Activated CD8-positive, alpha-beta memory T cell treated with anti-CD3 and anti-CD28 coated beads, Interleukin-2, amount 10 ng/mL, durations not matched to agents 7 days and 5 days (primary cell): ENCODE data around the gene CLPTM1L. TPM values are rescaled to one million over a fixed set of nuclear protein-coding genes. Genes with fewer than 3 reads are reported as not detected.
"Not testable (repeated sequence)": the region's sequence is repeated elsewhere in the genome, so short reads cannot be mapped to it uniquely, and the experiment has no call there.

Experiments used
- ATAC-seq: fragments of 150-1000 bp; cut with Tn5 transposase; one replicate; pipeline ENCODE4 v1.10.0; 2021; ENCODE audit warnings: moderate library complexity
- CTCF ChIA-PET: fragments of 350-600 bp; sonication (Branson Sonifier 250); formaldehyde crosslinking; loops from one replicate; lab custom pipeline; 2021; ENCODE audit warnings: antibody characterized with exemption; lab: Charles Lee
- DNase-seq: peaks from one replicate; pipeline ENCODE4 v3.0.0-alpha.2; 2020
- H3K27ac Mint-ChIP-seq: one replicate; pipeline ENCODE4 v1.8.0; 2021; ENCODE audit warnings: mild to moderate bottlenecking, mixed read lengths
- H3K27me3 Mint-ChIP-seq: one replicate; pipeline ENCODE4 v1.8.0; 2021; ENCODE audit warnings: mixed read lengths
- H3K36me3 Mint-ChIP-seq: one replicate; pipeline ENCODE4 v1.8.0; 2021; ENCODE audit warnings: mild to moderate bottlenecking, mixed read lengths
- H3K4me1 Mint-ChIP-seq: one replicate; pipeline ENCODE4 v1.8.0; 2021; ENCODE audit warnings: mixed read lengths
- H3K4me3 Mint-ChIP-seq: one replicate; pipeline ENCODE4 v1.8.0; 2021; ENCODE audit warnings: mild to moderate bottlenecking, moderate library complexity, mixed read lengths
- H3K9me3 Mint-ChIP-seq: one replicate; pipeline ENCODE4 v1.8.0; 2022; ENCODE audit warnings: low read depth, mixed read lengths
- total RNA-seq, 2 experiments: library from RNA; stranded (reverse); gene quantifications; one replicate each; pipeline ENCODE4 v1.2.3, GENCODE V29; 2021

Gene CLPTM1L
- total RNA-seq, 2 experiments from 2014 or later: 107 to 115 TPM

DNA sequence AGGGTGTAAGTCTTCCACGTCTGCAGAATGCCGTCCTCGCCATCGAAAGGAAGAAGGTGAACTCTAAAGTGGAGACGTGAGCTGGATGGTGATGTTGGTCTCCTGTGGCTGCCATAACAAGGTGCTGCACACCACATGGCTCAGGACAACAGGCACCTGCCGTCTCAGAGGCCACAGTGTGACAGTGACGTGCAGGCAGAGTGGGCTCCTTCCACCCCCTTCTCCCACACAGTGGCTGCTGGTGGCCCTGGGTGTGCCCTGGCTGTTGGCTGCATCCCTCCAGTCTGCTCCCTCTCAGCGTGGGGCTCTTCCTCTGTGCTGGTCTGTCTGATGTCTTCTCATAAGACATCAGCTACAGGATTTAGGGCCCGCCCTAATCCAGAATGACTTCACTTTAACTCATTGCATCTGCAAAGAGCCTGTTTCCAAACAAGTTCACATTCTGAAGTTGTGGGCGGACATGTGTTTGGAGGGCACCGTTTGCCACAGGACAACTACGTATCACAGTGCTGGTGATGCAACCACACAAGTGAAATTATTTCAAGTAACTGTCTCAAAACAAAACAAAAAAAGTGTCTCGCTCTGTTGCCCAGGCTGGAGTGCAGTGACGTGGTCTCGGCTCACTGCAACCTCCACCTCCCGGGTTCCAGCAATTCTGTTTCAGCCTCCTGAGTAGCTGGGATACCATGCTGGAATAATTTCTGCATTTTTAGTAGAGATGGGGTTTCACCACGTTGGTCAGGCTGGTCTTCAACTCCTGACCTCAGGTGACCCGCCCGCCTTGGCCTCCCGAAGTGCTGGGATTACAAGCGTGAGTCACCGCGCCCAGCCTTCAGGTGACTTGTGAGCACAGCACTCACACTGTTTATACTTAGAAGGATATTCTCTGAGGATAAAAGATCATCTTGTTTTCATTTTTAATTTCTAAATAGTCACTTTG lies 31.2 kb upstream of the CLPTM1L start:
- ATAC-seq (no peak), DNase-seq (no peak)
- Mint-ChIP-seq H3K4me3 (no peak overlapping the region), H3K4me1 (peaks cover 8% of the 10 kb centered on the region), H3K27ac (no peak overlapping the region), H3K36me3 (no peaks in the 10 kb centered on the region), H3K9me3 (no peaks in the 10 kb centered on the region), H3K27me3 (no peaks in the 10 kb centered on the region)
- CTCF ChIA-PET: no interaction called here

GRCh38 chr5:1374679-1375055 lies 29.8 kb upstream of the CLPTM1L start:
- Mint-ChIP-seq H3K4me3 (no peak overlapping the region), H3K4me1 (peaks cover 3% of the 10 kb centered on the region), H3K36me3 (no peaks in the 10 kb centered on the region), H3K9me3 (no peaks in the 10 kb centered on the region), H3K27me3 (no peaks in the 10 kb centered on the region), H3K27ac (no peak overlapping the region)
- ATAC-seq (no peak), DNase-seq (no peak)
- CTCF ChIA-PET: interaction anchor here (1.2 kb wide), 1 partner anchor 11 kb away, joined by 5 read pairs; no protein-coding TSS in a partner anchor

GRCh38 chr5:1374030-1374678 lies 29.3 kb upstream of the CLPTM1L start:
- Mint-ChIP-seq H3K27ac (no peak overlapping the region), H3K36me3 (no peaks in the 10 kb centered on the region), H3K4me3 (no peak overlapping the region), H3K4me1 (peaks cover 2% of the 10 kb centered on the region), H3K9me3 (no peaks in the 10 kb centered on the region), H3K27me3 (no peaks in the 10 kb centered on the region)
- CTCF ChIA-PET: interaction anchor here (1.2 kb wide), 1 partner anchor 11 kb away, joined by 5 read pairs; no protein-coding TSS in a partner anchor
- DNase-seq (no peak), ATAC-seq (no peak)

DNA sequence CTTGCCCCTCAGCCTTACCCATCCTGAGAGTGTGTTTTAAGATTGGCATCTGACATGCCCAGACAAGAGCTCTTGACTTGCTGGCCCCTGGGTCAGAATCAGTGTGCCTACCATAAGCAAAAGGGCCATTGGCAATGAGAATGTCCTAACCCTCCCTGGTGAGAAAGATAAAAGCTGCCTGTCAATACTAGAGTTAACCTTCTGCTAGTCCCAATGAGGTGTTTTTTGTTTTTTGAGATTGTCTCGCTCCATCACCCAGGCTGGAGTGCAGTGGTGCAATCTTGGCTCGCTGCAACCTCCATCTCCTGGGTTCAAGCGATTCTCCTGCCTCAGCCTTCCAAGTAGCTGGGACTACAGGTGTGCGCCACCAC lies 27.1 kb upstream of the CLPTM1L start:
- not testable (repeated sequence) for H3K36me3 Mint-ChIP-seq, H3K9me3 Mint-ChIP-seq, ATAC-seq, H3K4me3 Mint-ChIP-seq, H3K27ac Mint-ChIP-seq, H3K27me3 Mint-ChIP-seq, H3K4me1 Mint-ChIP-seq, DNase-seq
- CTCF ChIA-PET: interaction anchor here (1.4 to 1.8 kb wide), 2 partner anchors 8 to 273 kb away, joined by 4 to 6 read pairs; no protein-coding TSS in a partner anchor

GRCh38 chr5:1371218-1371971 lies 26.5 kb upstream of the CLPTM1L start:
- peaks cover under 1% of the 10 kb centered on the region for H3K27me3 Mint-ChIP-seq
- H3K4me3 Mint-ChIP-seq: no peak overlapping the region
- CTCF ChIA-PET: interaction anchor here (1.4 to 1.8 kb wide), 2 partner anchors 9 to 274 kb away, joined by 4 to 6 read pairs; no protein-coding TSS in a partner anchor
- no peaks in the 10 kb centered on the region for H3K36me3 Mint-ChIP-seq
- ATAC-seq: no peak
- no peaks in the 10 kb centered on the region for H3K9me3 Mint-ChIP-seq
- no peak for DNase-seq
- no peaks in the 10 kb centered on the region for H3K4me1 Mint-ChIP-seq
- H3K27ac Mint-ChIP-seq: no peak overlapping the region

- Mint-ChIP-seq H3K4me3 (no peak overlapping the region), H3K36me3 (no peaks in the 10 kb centered on the region), H3K9me3 (no peaks in the 10 kb centered on the region), H3K27me3 (peaks cover 4% of the 10 kb centered on the region), H3K4me1 (no peaks in the 10 kb centered on the region), H3K27ac (no peak overlapping the region)
- CTCF ChIA-PET: interaction anchor here (1.6 kb wide), 1 partner anchor 10 kb away, joined by 3 read pairs; no protein-coding TSS in a partner anchor
- ATAC-seq (no peak), DNase-seq (no peak)
These were observed 25.1 kb upstream of the CLPTM1L start for GRCh38 chr5:1370006-1370405.

GRCh38 chr5:1368756-1369155 lies 23.9 kb upstream of the CLPTM1L start:
- DNase-seq (no peak), ATAC-seq (no peak)
- CTCF ChIA-PET: no interaction called here
- H3K4me3 Mint-ChIP-seq: no peak overlapping the region
- H3K9me3 Mint-ChIP-seq: no peaks in the 10 kb centered on the region
- no peaks in the 10 kb centered on the region for H3K36me3 Mint-ChIP-seq
- no peak overlapping the region for H3K27ac Mint-ChIP-seq
- H3K27me3 Mint-ChIP-seq: peaks cover 11% of the 10 kb centered on the region
- no peaks in the 10 kb centered on the region for H3K4me1 Mint-ChIP-seq

DNA sequence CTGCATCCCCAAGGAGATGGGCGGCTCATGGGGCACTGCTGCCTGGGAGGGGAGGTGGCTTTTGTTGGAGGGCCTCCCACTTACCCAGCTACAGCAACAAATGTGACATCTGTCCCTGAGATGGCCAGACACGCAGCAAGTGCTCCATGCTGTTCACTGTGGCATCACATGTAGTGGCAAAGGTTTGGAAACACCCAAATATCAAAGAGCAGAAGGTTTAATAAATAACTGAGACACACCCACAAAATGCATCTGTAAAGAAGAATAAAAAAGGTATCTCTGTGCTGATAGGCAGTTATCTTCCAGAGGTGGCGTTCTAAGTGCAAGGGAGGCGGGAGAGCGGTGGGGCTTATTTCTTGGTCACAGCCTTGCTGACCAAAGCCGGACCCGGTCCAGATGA lies 23.3 kb upstream of the CLPTM1L start:
- ATAC-seq (no peak), DNase-seq (no peak)
- H3K36me3 Mint-ChIP-seq: no peaks in the 10 kb centered on the region
- peaks cover 16% of the 10 kb centered on the region for H3K27me3 Mint-ChIP-seq
- H3K4me1 Mint-ChIP-seq: no peaks in the 10 kb centered on the region
- CTCF ChIA-PET: no interaction called here
- H3K9me3 Mint-ChIP-seq: no peaks in the 10 kb centered on the region
- no peak overlapping the region for H3K4me3 Mint-ChIP-seq
- H3K27ac Mint-ChIP-seq: no peak overlapping the region

DNA sequence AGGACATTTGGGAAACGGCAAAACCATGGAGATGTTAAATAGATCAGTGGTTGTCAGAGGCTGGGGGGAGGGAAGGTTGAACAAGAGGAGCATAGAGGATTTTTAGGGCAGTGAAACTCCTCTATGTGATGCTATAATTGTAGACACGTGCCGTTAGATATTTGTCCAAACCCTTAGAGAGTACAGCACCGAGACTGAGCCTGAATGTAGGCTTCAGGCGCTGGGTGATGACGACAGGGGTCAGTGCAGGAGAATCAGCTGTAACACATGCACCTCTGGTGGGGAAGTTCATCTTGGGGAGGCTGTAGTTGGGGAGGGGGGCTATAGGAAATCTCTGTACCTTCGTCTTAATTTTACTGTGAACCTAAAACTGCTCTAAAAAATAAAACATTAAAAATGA lies 22.2 kb upstream of the CLPTM1L start:
- no peak for ATAC-seq
- CTCF ChIA-PET: no interaction called here
- Mint-ChIP-seq H3K36me3 (no peaks in the 10 kb centered on the region), H3K27ac (no peak overlapping the region), H3K9me3 (no peaks in the 10 kb centered on the region), H3K4me3 (no peak overlapping the region), H3K4me1 (no peaks in the 10 kb centered on the region), H3K27me3 (peaks cover 18% of the 10 kb centered on the region)
- DNase-seq: no peak

DNA sequence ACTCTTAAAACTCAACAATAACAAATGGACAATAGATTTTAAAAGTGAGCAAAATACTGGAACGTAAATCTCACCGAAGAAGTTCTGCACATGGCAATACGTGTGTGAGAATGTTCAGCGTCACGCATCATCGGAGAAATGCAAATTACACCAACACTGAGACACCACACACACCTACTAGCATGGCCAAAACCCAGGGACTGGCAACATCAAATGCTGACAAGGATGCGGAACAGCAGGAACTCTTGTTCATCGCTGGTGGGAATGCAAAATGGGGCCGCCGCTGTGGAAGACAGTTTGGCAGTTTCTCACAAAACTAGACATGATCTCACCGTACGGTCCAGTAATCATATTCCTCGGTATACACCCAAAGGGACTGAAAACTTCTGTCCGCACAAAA lies 21.6 kb upstream of the CLPTM1L start:
- no peak overlapping the region for H3K4me3 Mint-ChIP-seq
- H3K36me3 Mint-ChIP-seq: no peaks in the 10 kb centered on the region
- H3K9me3 Mint-ChIP-seq: no peaks in the 10 kb centered on the region
- no peak for ATAC-seq
- H3K27me3 Mint-ChIP-seq: peaks cover 18% of the 10 kb centered on the region
- CTCF ChIA-PET: no interaction called here
- H3K4me1 Mint-ChIP-seq: no peaks in the 10 kb centered on the region
- no peak overlapping the region for H3K27ac Mint-ChIP-seq
- no peak for DNase-seq

- Mint-ChIP-seq H3K4me1 (no peaks in the 10 kb centered on the region), H3K4me3 (no peak overlapping the region), H3K9me3 (no peaks in the 10 kb centered on the region), H3K36me3 (no peaks in the 10 kb centered on the region), H3K27me3 (peaks cover 18% of the 10 kb centered on the region), H3K27ac (no peak overlapping the region)
- DNase-seq (no peak), ATAC-seq (no peak)
- CTCF ChIA-PET: no interaction called here
These were observed 19.3 kb upstream of the CLPTM1L start for GRCh38 chr5:1364211-1364610.

DNA sequence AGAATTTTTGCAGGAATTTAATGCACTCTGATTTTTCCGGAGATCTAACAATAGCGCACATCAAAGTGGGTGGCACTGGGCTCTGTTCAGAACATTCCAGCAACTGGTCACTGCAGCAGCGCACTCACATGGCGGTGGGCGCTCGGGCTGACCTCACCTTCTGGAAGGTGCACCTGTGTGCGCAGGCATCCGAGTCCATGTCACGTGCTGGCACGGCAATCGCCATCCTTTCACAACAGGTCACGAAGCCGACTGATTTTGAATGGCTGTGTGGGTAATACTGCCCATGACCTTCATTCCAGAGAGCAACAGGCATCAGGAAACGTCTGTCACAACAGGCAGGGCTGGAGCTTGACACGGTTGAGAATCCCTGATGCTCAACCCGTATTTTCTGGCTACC lies 18.7 kb upstream of the CLPTM1L start:
- H3K4me3 Mint-ChIP-seq: no peak overlapping the region
- CTCF ChIA-PET: interaction anchor here (2.0 kb wide), 1 partner anchor 17 kb away, joined by 6 read pairs; no protein-coding TSS in a partner anchor
- DNase-seq (no peak), ATAC-seq (no peak)
- no peaks in the 10 kb centered on the region for H3K9me3 Mint-ChIP-seq
- H3K27me3 Mint-ChIP-seq: peaks cover 18% of the 10 kb centered on the region
- no peak overlapping the region for H3K27ac Mint-ChIP-seq
- no peaks in the 10 kb centered on the region for H3K4me1 Mint-ChIP-seq
- H3K36me3 Mint-ChIP-seq: no peaks in the 10 kb centered on the region

GRCh38 chr5:1363160-1363559 lies 18.3 kb upstream of the CLPTM1L start:
- ATAC-seq: no peak
- Mint-ChIP-seq H3K27ac (no peak overlapping the region), H3K4me1 (no peaks in the 10 kb centered on the region), H3K9me3 (no peaks in the 10 kb centered on the region), H3K27me3 (peaks cover 18% of the 10 kb centered on the region), H3K4me3 (no peak overlapping the region), H3K36me3 (no peaks in the 10 kb centered on the region)
- CTCF ChIA-PET: interaction anchor here (2.0 kb wide), 1 partner anchor 17 kb away, joined by 6 read pairs; no protein-coding TSS in a partner anchor
- DNase-seq: no peak
